SK-N-SH treated with all-trans-retinoic acid at 6 μM for 48 hours (cell line): Measurements from ENCODE around the gene CBFA2T3.

Experiments used
- ARNTL ChIP-seq: fragments of 450-650 bp; formaldehyde crosslinking; IDR thresholded peaks from 2 replicates; pipeline ENCODE4 v1.5.0; 2020; ENCODE audit warnings: low read depth, mild to moderate bottlenecking, moderate library complexity, borderline replicate concordance
- CSDC2 ChIP-seq: fragments of 250-450 bp; sonication (Bioruptor Pico); IDR thresholded peaks from 2 replicates; pipeline ENCODE4 v1.5.0; 2020; ENCODE audit warnings: mild to moderate bottlenecking, moderate library complexity
- CSRNP3 ChIP-seq: fragments of 250-450 bp; sonication (Bioruptor Pico); IDR thresholded peaks from 2 replicates; pipeline ENCODE4 v1.5.1; 2021; ENCODE audit warnings: mild to moderate bottlenecking, moderate library complexity
- ESRRG ChIP-seq: fragments of 250-450 bp; sonication (Bioruptor Pico); IDR thresholded peaks from 2 replicates; pipeline ENCODE4 v1.6.1; 2021; ENCODE audit warnings: mild to moderate bottlenecking
- PATZ1 ChIP-seq: fragments of 250-450 bp; sonication (Bioruptor Pico); IDR thresholded peaks from 2 replicates; pipeline ENCODE4 v1.8.0; 2020; ENCODE audit warnings: mild to moderate bottlenecking, moderate library complexity, borderline replicate concordance
- POU6F1 ChIP-seq: fragments of 250-450 bp; sonication (Bioruptor Pico); IDR thresholded peaks from 2 replicates; pipeline ENCODE4 v1.8.0; 2021; ENCODE audit warnings: low read depth, mild to moderate bottlenecking, moderate library complexity, borderline replicate concordance
- RARB ChIP-seq: fragments of 250-450 bp; sonication (Bioruptor Pico); IDR thresholded peaks from 2 replicates; pipeline ENCODE4 v1.8.0; 2021; ENCODE audit warnings: mild to moderate bottlenecking, moderate library complexity
- SNAI2 ChIP-seq: fragments of 250-450 bp; sonication (Bioruptor Pico); IDR thresholded peaks from 2 replicates; pipeline ENCODE4 v1.5.0; 2020; ENCODE audit warnings: mild to moderate bottlenecking, moderate library complexity
- TSHZ2 ChIP-seq: fragments of 250-450 bp; sonication (Bioruptor Pico); IDR thresholded peaks from 2 replicates; pipeline ENCODE4 v1.5.0; 2020; ENCODE audit warnings: mild to moderate bottlenecking, moderate library complexity
- ZFP30 ChIP-seq: fragments of 450-650 bp; formaldehyde crosslinking; IDR thresholded peaks from 2 replicates; pipeline ENCODE4 v1.5.0; 2022; ENCODE audit warnings: mild to moderate bottlenecking, moderate library complexity
- ZNF565 ChIP-seq: fragments of 450-650 bp; formaldehyde crosslinking; conservative IDR thresholded peaks from 2 replicates; pipeline ENCODE4 v1.5.0; 2020; ENCODE audit warnings: low read depth, mild to moderate bottlenecking, moderate library complexity
- ZNF8 ChIP-seq: fragments of 450-650 bp; formaldehyde crosslinking; IDR thresholded peaks from 2 replicates; pipeline ENCODE4 v1.5.0; 2020; ENCODE audit warnings: mild to moderate bottlenecking, moderate library complexity

GRCh38 chr16:88970050-88970449 lies 7.0 kb downstream of the CBFA2T3 start:
- TF ChIP-seq POU6F1 (CRISPR knock-in tag) (no peak), PATZ1 (CRISPR knock-in tag) (no peak), TSHZ2 (CRISPR knock-in tag) (no peak), ESRRG (no peak), ZFP30 (no peak), ZNF565 (no peak), CSDC2 (CRISPR knock-in tag) (no peak), CSRNP3 (CRISPR knock-in tag) (no peak), SNAI2 (no peak), ZNF8 (CRISPR knock-in tag) (no peak), RARB (no peak), ARNTL (CRISPR knock-in tag) (no peak)
